Measurements from ENCODE around the gene NRG3.

Gene NRG3

GRCh38 chr10:81917666-81918065 lies 42.7 kb downstream of the NRG3 start:
- no peaks in the 10 kb centered on the region for H3K4me1 ChIP-seq (ENCODE audit: control insufficient read depth in 1 of 2, insufficient read depth in 2 of 2, low read length in 2 of 2)
- H3K4me3 ChIP-seq (ENCODE audit: low read depth in 1 of 2, low read length in 2 of 2) = no peak overlapping the region
- H3K27ac ChIP-seq (ENCODE audit: low read length) = no peak overlapping the region
- H3K9me3 ChIP-seq (ENCODE audit: control insufficient read depth in 1 of 2, low read length in 2 of 2) = no peaks in the 10 kb centered on the region
- no peaks in the 10 kb centered on the region for H3K36me3 ChIP-seq (ENCODE audit: control insufficient read depth in 1 of 2, insufficient read depth in 2 of 2, low read length in 2 of 2)
- no peaks in the 10 kb centered on the region for H3K27me3 ChIP-seq (ENCODE audit: low read depth, low read length)

GRCh38 chr10:81918766-81919165 lies 43.8 kb downstream of the NRG3 start:
- H3K4me1 ChIP-seq (ENCODE audit: control insufficient read depth in 1 of 2, insufficient read depth in 2 of 2, low read length in 2 of 2) = no peaks in the 10 kb centered on the region
- no peaks in the 10 kb centered on the region for H3K9me3 ChIP-seq (ENCODE audit: control insufficient read depth in 1 of 2, low read length in 2 of 2)
- H3K27me3 ChIP-seq (ENCODE audit: low read depth, low read length) = no peaks in the 10 kb centered on the region
- H3K4me3 ChIP-seq (ENCODE audit: low read depth in 1 of 2, low read length in 2 of 2) = no peak overlapping the region
- H3K36me3 ChIP-seq (ENCODE audit: control insufficient read depth in 1 of 2, insufficient read depth in 2 of 2, low read length in 2 of 2) = no peaks in the 10 kb centered on the region
- H3K27ac ChIP-seq (ENCODE audit: low read length) = no peak overlapping the region

GRCh38 chr10:81920213-81920829 lies 45.3 kb downstream of the NRG3 start:
- H3K36me3 ChIP-seq (ENCODE audit: control insufficient read depth in 1 of 2, insufficient read depth in 2 of 2, low read length in 2 of 2) = no peaks in the 10 kb centered on the region
- no peaks in the 10 kb centered on the region for H3K4me1 ChIP-seq (ENCODE audit: control insufficient read depth in 1 of 2, insufficient read depth in 2 of 2, low read length in 2 of 2)
- H3K4me3 ChIP-seq (ENCODE audit: low read depth in 1 of 2, low read length in 2 of 2) = no peak overlapping the region
- no peaks in the 10 kb centered on the region for H3K27me3 ChIP-seq (ENCODE audit: low read depth, low read length)
- H3K27ac ChIP-seq (ENCODE audit: low read length) = no peak overlapping the region
- no peaks in the 10 kb centered on the region for H3K9me3 ChIP-seq (ENCODE audit: control insufficient read depth in 1 of 2, low read length in 2 of 2)

DNA sequence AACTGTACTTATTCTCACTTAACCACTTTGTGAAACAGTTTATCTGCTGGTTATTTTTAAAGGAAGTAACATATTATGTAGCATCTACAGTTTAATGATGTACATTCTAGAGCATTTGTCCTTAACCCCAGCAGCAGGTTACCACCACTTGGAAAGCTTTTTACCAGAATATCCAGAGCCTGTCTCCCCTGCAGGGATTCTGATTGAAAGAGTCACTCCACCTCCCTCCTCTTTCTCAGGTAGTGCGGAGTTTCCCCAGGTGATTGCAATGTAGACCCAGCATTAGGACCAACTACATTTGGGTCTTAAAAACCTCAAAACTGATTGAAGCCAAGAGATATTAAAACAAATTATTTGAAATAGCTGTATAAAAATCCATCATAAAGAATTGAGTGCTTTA lies 53.1 kb downstream of the NRG3 start:
- no peaks in the 10 kb centered on the region for H3K4me1 ChIP-seq (ENCODE audit: control insufficient read depth in 1 of 2, insufficient read depth in 2 of 2, low read length in 2 of 2)
- H3K36me3 ChIP-seq (ENCODE audit: control insufficient read depth in 1 of 2, insufficient read depth in 2 of 2, low read length in 2 of 2) = no peaks in the 10 kb centered on the region
- no peak overlapping the region for H3K4me3 ChIP-seq (ENCODE audit: low read depth in 1 of 2, low read length in 2 of 2)
- no peak overlapping the region for H3K27ac ChIP-seq (ENCODE audit: low read length)
- H3K9me3 ChIP-seq (ENCODE audit: control insufficient read depth in 1 of 2, low read length in 2 of 2) = no peaks in the 10 kb centered on the region
- H3K27me3 ChIP-seq (ENCODE audit: low read depth, low read length) = no peaks in the 10 kb centered on the region

DNA sequence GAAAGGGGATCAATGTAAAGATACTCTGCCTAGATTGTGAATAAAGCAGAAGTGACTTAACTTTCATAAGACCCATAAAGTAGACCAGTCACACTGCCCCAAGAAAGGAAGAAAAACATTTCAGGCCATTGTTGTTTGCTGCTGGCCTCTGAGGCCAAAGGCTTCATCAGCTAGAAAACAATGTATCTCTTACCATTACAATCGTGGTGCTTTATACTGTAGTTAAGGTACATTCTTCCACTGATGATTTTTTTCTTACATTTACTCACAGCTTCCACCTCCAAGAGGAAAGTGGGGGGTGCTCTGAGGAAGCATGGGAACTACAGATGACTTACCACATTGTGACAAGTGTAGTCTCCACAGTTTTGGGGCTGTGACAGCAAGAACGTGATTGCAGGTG lies 68.6 kb downstream of the NRG3 start:
- H3K4me3 ChIP-seq (ENCODE audit: low read depth in 1 of 2, low read length in 2 of 2) = no peak overlapping the region
- no peaks in the 10 kb centered on the region for H3K4me1 ChIP-seq (ENCODE audit: control insufficient read depth in 1 of 2, insufficient read depth in 2 of 2, low read length in 2 of 2)
- no peaks in the 10 kb centered on the region for H3K27me3 ChIP-seq (ENCODE audit: low read depth, low read length)

DNA sequence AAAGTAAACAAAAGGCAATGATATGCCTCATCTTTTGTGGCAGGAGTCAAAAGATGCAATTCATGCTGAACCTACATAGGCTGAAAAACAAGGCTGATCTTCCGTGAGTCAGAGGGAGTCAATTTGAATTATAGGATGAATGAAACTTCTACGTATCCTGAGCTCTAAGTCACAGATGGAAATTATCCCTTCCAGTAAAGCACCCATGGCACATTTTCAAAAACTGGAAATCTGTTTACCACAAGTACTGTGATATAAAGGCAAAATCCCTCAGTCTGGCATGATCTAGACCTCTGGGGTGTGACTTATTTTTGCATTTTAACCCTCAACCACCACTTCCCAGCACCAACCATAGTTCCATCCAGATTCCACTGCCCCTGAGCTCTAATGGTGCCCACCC lies 69.6 kb downstream of the NRG3 start:
- H3K9me3 ChIP-seq (ENCODE audit: control insufficient read depth in 1 of 2, low read length in 2 of 2) = no peaks in the 10 kb centered on the region
- H3K4me3 ChIP-seq (ENCODE audit: low read depth in 1 of 2, low read length in 2 of 2) = no peak overlapping the region
- H3K27me3 ChIP-seq (ENCODE audit: low read depth, low read length) = no peaks in the 10 kb centered on the region
- H3K36me3 ChIP-seq (ENCODE audit: control insufficient read depth in 1 of 2, insufficient read depth in 2 of 2, low read length in 2 of 2) = no peaks in the 10 kb centered on the region
- H3K4me1 ChIP-seq (ENCODE audit: control insufficient read depth in 1 of 2, insufficient read depth in 2 of 2, low read length in 2 of 2) = no peaks in the 10 kb centered on the region
- no peak overlapping the region for H3K27ac ChIP-seq (ENCODE audit: low read length)

More for the DNA sequence above, 68.6 kb downstream of the NRG3 start:
- Histone ChIP-seq H3K27ac (ENCODE audit: low read length) (no peak overlapping the region), H3K9me3 (ENCODE audit: control insufficient read depth in 1 of 2, low read length in 2 of 2) (peaks cover 0 to 3% of the 10 kb centered on the region in 2 donors), H3K36me3 (ENCODE audit: control insufficient read depth in 1 of 2, insufficient read depth in 2 of 2, low read length in 2 of 2) (no peaks in the 10 kb centered on the region)

DNA sequence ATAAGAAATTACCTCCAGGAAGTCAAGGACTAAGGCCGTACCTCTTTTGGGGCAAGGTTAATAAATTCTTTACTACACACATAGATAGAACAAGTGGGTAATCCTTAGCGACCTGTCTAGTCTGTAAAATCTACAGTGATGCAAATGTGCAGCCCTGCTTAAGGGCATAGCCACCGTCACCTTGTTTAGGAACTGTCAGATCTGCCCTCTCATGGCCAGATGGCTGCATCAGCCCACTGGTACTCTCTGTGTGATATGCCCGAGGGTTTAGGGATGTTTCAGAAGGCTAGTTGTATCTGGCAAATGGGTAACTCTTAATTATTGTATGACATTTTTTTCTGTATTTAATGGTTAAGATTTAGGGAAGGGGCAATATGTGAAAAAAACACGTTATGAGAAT lies 74.3 kb downstream of the NRG3 start:
- no peak overlapping the region for H3K27ac ChIP-seq (ENCODE audit: low read length)
- H3K27me3 ChIP-seq (ENCODE audit: low read depth, low read length) = no peaks in the 10 kb centered on the region
- no peaks in the 10 kb centered on the region for H3K36me3 ChIP-seq (ENCODE audit: control insufficient read depth in 1 of 2, insufficient read depth in 2 of 2, low read length in 2 of 2)
- no peak overlapping the region for H3K4me3 ChIP-seq (ENCODE audit: low read depth in 1 of 2, low read length in 2 of 2)
- no peaks in the 10 kb centered on the region for H3K4me1 ChIP-seq (ENCODE audit: control insufficient read depth in 1 of 2, insufficient read depth in 2 of 2, low read length in 2 of 2)
- H3K9me3 ChIP-seq (ENCODE audit: control insufficient read depth in 1 of 2, low read length in 2 of 2) = no peaks in the 10 kb centered on the region

DNA sequence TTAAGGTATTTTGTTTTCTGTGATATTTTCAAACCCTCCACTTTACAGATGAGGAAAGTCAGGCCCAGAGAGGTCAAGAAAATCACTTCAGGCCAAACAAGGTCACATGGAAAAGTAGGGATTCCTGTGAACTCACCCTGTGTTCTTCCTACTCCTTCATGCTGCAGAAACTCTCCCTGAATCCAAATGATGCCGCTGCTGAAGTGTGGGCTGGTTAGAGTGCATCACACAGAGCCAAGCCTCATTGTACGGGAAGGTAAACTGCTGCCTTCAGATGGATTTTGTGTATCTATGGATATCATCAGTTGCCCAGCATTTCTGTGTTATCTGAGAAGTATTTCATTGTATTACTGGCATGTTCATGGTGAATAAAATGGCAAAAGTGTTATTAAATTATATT lies 75.4 kb downstream of the NRG3 start:
- Histone ChIP-seq H3K36me3 (ENCODE audit: control insufficient read depth in 1 of 2, insufficient read depth in 2 of 2, low read length in 2 of 2) (no peaks in the 10 kb centered on the region), H3K27ac (ENCODE audit: low read length) (no peak overlapping the region), H3K4me3 (ENCODE audit: low read depth in 1 of 2, low read length in 2 of 2) (no peak overlapping the region), H3K9me3 (ENCODE audit: control insufficient read depth in 1 of 2, low read length in 2 of 2) (no peaks in the 10 kb centered on the region), H3K4me1 (ENCODE audit: control insufficient read depth in 1 of 2, insufficient read depth in 2 of 2, low read length in 2 of 2) (no peaks in the 10 kb centered on the region), H3K27me3 (ENCODE audit: low read depth, low read length) (no peaks in the 10 kb centered on the region)

DNA sequence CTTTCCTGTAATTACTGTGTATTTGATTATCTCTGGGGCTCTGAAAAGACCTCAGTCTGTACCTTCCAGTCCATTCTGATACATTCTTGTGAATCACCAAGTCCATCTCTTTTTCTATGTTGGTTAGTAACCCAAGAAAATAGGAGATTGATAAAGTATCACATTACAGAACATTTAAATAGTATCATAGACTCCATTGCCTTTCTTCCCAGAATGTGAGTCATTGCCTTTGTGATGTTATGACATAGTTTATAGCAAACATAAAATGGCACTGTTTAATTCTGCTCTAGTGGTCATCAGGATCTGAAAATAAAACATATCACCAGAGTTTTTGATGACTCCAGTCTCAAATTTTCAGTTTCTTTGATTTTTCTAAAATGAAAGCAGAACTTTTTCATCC lies 78.4 kb downstream of the NRG3 start:
- no peaks in the 10 kb centered on the region for H3K4me1 ChIP-seq (ENCODE audit: control insufficient read depth in 1 of 2, insufficient read depth in 2 of 2, low read length in 2 of 2)
- H3K27ac ChIP-seq (ENCODE audit: low read length) = no peak overlapping the region
- no peaks in the 10 kb centered on the region for H3K9me3 ChIP-seq (ENCODE audit: control insufficient read depth in 1 of 2, low read length in 2 of 2)
- no peak overlapping the region for H3K4me3 ChIP-seq (ENCODE audit: low read depth in 1 of 2, low read length in 2 of 2)
- H3K36me3 ChIP-seq (ENCODE audit: control insufficient read depth in 1 of 2, insufficient read depth in 2 of 2, low read length in 2 of 2) = no peaks in the 10 kb centered on the region
- H3K27me3 ChIP-seq (ENCODE audit: low read depth, low read length) = no peaks in the 10 kb centered on the region

GRCh38 chr10:81957976-81958375 lies 83.0 kb downstream of the NRG3 start:
- Histone ChIP-seq H3K36me3 (ENCODE audit: control insufficient read depth in 1 of 2, insufficient read depth in 2 of 2, low read length in 2 of 2) (no peaks in the 10 kb centered on the region), H3K4me3 (ENCODE audit: low read depth in 1 of 2, low read length in 2 of 2) (no peak overlapping the region), H3K27ac (ENCODE audit: low read length) (no peak overlapping the region), H3K27me3 (ENCODE audit: low read depth, low read length) (no peaks in the 10 kb centered on the region), H3K9me3 (ENCODE audit: control insufficient read depth in 1 of 2, low read length in 2 of 2) (peaks cover 0 to 4% of the 10 kb centered on the region in 2 donors), H3K4me1 (ENCODE audit: control insufficient read depth in 1 of 2, insufficient read depth in 2 of 2, low read length in 2 of 2) (no peaks in the 10 kb centered on the region)

GRCh38 chr10:81959016-81959415 lies 84.0 kb downstream of the NRG3 start:
- Histone ChIP-seq H3K4me1 (ENCODE audit: control insufficient read depth in 1 of 2, insufficient read depth in 2 of 2, low read length in 2 of 2) (no peaks in the 10 kb centered on the region), H3K27me3 (ENCODE audit: low read depth, low read length) (no peaks in the 10 kb centered on the region), H3K4me3 (ENCODE audit: low read depth in 1 of 2, low read length in 2 of 2) (no peak overlapping the region), H3K36me3 (ENCODE audit: control insufficient read depth in 1 of 2, insufficient read depth in 2 of 2, low read length in 2 of 2) (no peaks in the 10 kb centered on the region), H3K9me3 (ENCODE audit: control insufficient read depth in 1 of 2, low read length in 2 of 2) (peaks cover 0 to 8% of the 10 kb centered on the region in 2 donors), H3K27ac (ENCODE audit: low read length) (no peak overlapping the region)

DNA sequence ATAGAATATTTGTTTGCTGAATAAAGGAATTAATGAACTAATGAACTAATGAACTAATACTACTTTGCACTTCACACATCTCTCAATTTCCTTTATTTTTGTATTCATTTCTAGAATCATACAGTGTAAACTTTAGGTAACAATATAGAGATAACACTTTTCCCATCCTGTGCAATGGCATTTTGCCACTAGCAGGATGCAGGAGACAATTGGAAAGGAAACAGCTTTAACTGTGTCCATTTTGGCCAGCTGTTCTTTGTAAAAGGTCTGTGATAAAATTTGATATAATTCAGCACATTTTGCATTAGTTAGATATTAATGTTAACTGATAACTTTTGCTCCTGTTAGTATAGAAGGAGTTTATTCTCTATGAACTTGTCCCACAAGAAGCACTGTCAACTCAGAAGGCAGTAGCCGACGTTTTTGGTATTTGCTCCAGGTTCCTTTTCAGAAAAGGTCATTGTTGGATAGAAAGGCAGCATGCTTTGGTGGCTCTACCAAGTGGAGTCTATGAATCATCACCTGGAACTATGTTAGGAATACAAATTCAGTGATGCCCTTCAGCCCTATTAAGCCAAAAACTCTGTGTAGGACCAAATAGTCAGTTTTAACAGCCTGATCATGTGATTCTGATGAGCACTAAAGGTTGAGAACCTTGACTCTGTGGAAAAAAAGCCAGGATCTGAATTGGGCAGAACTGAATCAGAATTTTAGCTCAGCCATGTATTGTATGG lies 86.6 kb downstream of the NRG3 start:
- peaks cover 0 to 8% of the 10 kb centered on the region in 2 donors for H3K9me3 ChIP-seq (ENCODE audit: control insufficient read depth in 1 of 2, low read length in 2 of 2)
- H3K27me3 ChIP-seq (ENCODE audit: low read depth, low read length) = no peaks in the 10 kb centered on the region
- no peaks in the 10 kb centered on the region for H3K36me3 ChIP-seq (ENCODE audit: control insufficient read depth in 1 of 2, insufficient read depth in 2 of 2, low read length in 2 of 2)
- no peak overlapping the region for H3K4me3 ChIP-seq (ENCODE audit: low read depth in 1 of 2, low read length in 2 of 2)
- no peak overlapping the region for H3K27ac ChIP-seq (ENCODE audit: low read length)
- no peaks in the 10 kb centered on the region for H3K4me1 ChIP-seq (ENCODE audit: control insufficient read depth in 1 of 2, insufficient read depth in 2 of 2, low read length in 2 of 2)

Data from muscle layer of duodenum (tissue), 2 donors.